Duodenal mucosa (tissue), 2 donors: ENCODE data around the gene FOXO1.

ENCODE experiments used
- H3K27ac ChIP-seq: one replicate; pipeline ENCODE4 v1.7.0; 2013; ENCODE audit warnings: low read depth, low read length
- H3K27me3 ChIP-seq, 2 donors: one replicate each; pipeline ENCODE4 v1.7.0; 2013; ENCODE audit warnings: low read length in 2 of 2, control low read depth in 1 of 2; ENCODE audit not compliant: insufficient read depth in 2 of 2, control insufficient read depth in 1 of 2
- H3K36me3 ChIP-seq, 2 donors: one replicate each; pipeline ENCODE4 v1.7.0; 2013; ENCODE audit warnings: low read length in 2 of 2, control low read depth in 1 of 2; ENCODE audit not compliant: insufficient read depth in 2 of 2, control insufficient read depth in 1 of 2
- H3K4me1 ChIP-seq, 2 donors: one replicate each; pipeline ENCODE4 v1.7.0; 2013; ENCODE audit warnings: low read length in 2 of 2, control low read depth in 1 of 2; ENCODE audit not compliant: insufficient read depth in 2 of 2, control insufficient read depth in 1 of 2
- H3K4me3 ChIP-seq, 2 donors: one replicate each; pipeline ENCODE4 v1.7.0; 2013; ENCODE audit warnings: low read length in 2 of 2, low read depth in 1 of 2
- H3K9ac ChIP-seq, 2 donors: one replicate each; pipeline ENCODE4 v1.7.0; 2013; ENCODE audit warnings: low read length in 2 of 2, low read depth in 1 of 2
- H3K9me3 ChIP-seq, 2 donors: one replicate each; pipeline ENCODE4 v1.7.0; 2013; ENCODE audit warnings: low read length in 2 of 2, control low read depth in 1 of 2; ENCODE audit not compliant: control insufficient read depth in 1 of 2

The FOXO1 gene

GRCh38 chr13:40640202-40640601 is 26.2 kb downstream of the FOXO1 start:
- Histone ChIP-seq H3K27ac (no peak overlapping the region), H3K27me3 (no peaks in the 10 kb centered on the region), H3K9me3 (no peaks in the 10 kb centered on the region), H3K9ac (no peak overlapping the region), H3K4me3 (no peak overlapping the region), H3K36me3 (no peaks in the 10 kb centered on the region), H3K4me1 (peaks cover 13 to 34% of the 10 kb centered on the region in 2 donors)

- Histone ChIP-seq H3K27ac (no peak overlapping the region), H3K4me3 (no peak overlapping the region), H3K9ac (no peak overlapping the region), H3K27me3 (no peaks in the 10 kb centered on the region), H3K4me1 (peaks cover 9 to 24% of the 10 kb centered on the region in 2 donors), H3K36me3 (no peaks in the 10 kb centered on the region), H3K9me3 (no peaks in the 10 kb centered on the region)
Observed at GRCh38 chr13:40639221-40639681, 27.2 kb downstream of the FOXO1 start.

- Histone ChIP-seq H3K4me1 (peaks cover 9 to 21% of the 10 kb centered on the region in 2 donors), H3K9ac (no peak overlapping the region), H3K36me3 (no peaks in the 10 kb centered on the region), H3K27ac (no peak overlapping the region), H3K4me3 (no peak overlapping the region), H3K9me3 (no peaks in the 10 kb centered on the region), H3K27me3 (no peaks in the 10 kb centered on the region)
Observed at GRCh38 chr13:40637643-40638042, 28.8 kb downstream of the FOXO1 start.

DNA sequence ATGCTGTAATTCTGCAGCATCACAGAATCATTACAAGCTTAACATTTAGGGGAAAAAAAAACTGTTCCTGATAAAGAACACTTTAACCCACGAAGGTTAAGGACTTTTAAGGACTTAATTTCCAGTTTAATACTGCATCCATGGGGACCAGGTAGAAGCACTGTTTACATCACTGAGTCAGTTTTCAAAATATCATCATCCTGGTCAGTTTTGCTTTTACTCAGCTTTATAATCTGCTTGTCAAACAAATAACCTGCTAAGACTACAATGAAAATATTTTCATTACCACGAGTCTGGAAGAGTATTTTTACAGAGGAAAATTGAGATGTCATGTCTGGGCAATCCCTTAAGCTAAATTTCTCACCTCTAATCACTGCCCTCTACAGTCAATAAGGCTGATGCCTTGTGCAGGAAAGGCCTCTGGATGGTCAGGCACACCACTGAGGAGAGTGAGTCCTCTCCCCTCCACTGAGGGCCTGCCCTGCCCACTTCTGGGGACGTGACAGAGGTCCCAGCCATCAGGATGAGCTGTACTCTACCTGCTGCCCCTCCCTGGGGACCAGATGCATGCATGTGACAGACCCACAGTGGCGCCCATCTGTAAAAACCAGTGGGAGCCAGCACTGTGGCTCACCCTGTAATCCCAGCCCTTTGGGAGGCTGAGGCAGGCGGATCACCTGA is 31.0 kb downstream of the FOXO1 start:
- Histone ChIP-seq H3K36me3 (no peaks in the 10 kb centered on the region), H3K27ac (no peak overlapping the region), H3K27me3 (no peaks in the 10 kb centered on the region), H3K4me1 (peaks cover 9 to 21% of the 10 kb centered on the region in 2 donors), H3K4me3 (no peak overlapping the region), H3K9me3 (no peaks in the 10 kb centered on the region), H3K9ac (no peak overlapping the region)

DNA sequence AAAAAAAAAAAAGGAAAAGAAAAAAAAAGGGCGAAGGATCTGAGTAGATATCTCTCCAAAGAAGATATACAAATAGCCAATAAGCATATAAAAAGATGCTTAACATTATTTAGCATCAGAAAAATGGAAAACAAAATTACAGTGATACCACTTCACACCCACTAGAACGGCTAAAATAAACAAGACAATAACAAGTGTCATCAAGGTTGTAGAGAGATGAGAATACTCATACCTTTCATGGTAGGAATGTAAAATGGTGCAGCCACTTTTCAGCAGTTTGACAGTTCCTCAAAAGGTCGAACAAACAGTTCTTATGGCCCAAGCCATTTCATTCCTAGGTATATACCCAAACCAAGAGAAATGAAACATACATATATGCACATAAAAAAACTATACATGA is 33.5 kb downstream of the FOXO1 start:
- H3K4me1 ChIP-seq: peaks cover 5 to 12% of the 10 kb centered on the region in 2 donors
- no peaks in the 10 kb centered on the region for H3K27me3 ChIP-seq
- no peak overlapping the region for H3K27ac ChIP-seq
- H3K9ac ChIP-seq: no peak overlapping the region
- no peaks in the 10 kb centered on the region for H3K9me3 ChIP-seq
- H3K36me3 ChIP-seq: no peaks in the 10 kb centered on the region
- no peak overlapping the region for H3K4me3 ChIP-seq

DNA sequence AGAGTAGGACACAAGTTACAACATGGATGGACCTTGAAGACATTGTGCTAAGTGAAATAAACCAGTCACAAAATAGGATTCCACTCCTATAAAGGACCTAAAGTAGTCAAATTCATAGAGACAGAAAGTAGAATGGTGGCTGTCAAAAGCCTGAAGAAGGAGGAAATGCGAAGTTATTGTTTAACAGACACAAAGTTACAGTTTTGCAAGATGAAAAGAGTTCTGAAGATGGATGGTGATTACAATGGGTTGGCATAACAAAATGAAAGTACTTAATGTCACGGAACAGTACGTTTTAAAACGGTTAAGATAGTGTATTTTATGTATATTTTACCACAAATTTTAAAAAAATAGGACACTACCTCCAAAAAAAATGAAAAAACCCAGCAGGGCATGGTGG is 34.8 kb downstream of the FOXO1 start:
- H3K36me3 ChIP-seq: no peaks in the 10 kb centered on the region
- H3K9me3 ChIP-seq: no peaks in the 10 kb centered on the region
- H3K27me3 ChIP-seq: no peaks in the 10 kb centered on the region
- peaks cover 0 to 12% of the 10 kb centered on the region in 2 donors for H3K4me1 ChIP-seq
- no peak overlapping the region for H3K9ac ChIP-seq
- H3K4me3 ChIP-seq: no peak overlapping the region
- H3K27ac ChIP-seq: no peak overlapping the region

DNA sequence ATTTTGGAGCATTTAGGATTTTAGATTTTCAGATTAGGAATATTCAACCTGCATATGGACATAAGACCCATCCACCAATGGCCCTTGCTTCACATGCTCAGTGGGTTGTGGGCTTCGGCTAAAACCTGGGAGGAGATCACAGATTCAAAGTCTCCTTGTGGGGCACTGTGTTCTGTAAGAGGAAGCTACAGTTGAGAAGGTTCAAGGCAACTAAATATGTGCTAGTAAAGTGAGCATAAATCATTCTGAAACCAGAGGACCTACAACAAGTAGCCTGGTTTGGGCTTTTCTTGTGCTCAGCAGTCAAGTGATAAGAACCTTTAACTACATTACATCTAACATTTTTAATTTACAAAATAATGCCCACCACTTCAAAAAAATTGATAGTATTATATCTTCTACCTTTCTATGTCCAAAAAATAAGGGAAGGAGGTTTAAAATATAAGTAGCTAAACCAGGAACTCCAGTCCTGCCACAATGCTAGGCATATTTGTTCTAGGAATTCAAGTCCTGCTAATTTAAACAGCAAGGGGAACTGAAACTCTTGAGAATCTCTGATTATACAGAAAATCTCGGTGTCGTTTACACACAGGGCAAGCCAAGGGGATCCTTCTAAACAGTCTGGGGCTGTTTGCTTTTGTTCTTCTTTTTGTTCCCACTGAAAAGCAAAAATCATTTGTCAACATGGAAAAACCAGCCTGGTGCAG is 36.6 kb downstream of the FOXO1 start:
- Histone ChIP-seq H3K9ac (no peak overlapping the region), H3K4me1 (peaks cover 5 to 12% of the 10 kb centered on the region in 2 donors), H3K27ac (no peak overlapping the region), H3K9me3 (no peaks in the 10 kb centered on the region), H3K27me3 (no peaks in the 10 kb centered on the region), H3K4me3 (no peak overlapping the region), H3K36me3 (no peaks in the 10 kb centered on the region)

DNA sequence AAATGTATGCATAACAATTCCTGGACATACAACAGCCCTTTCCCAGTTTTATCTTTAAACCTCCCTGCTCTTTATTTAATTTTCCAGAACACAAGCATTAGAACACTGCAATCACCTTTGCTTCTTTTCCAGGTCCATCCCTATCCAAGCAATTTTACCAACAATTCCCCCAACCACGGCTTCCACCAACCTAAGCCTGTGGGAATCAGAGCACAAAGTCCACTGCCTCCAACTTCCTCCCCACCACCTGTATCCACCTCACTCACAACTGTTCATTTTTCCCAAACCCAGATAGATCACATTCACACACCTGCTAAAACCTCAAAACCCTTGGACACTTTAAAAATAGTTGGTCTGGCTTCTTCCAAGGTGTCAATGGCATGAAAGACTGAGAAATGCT is 39.5 kb downstream of the FOXO1 start:
- peaks cover 5 to 12% of the 10 kb centered on the region in 2 donors for H3K4me1 ChIP-seq
- H3K36me3 ChIP-seq: no peaks in the 10 kb centered on the region
- H3K4me3 ChIP-seq: no peak overlapping the region
- H3K9ac ChIP-seq: no peak overlapping the region
- no peaks in the 10 kb centered on the region for H3K27me3 ChIP-seq
- H3K27ac ChIP-seq: no peak overlapping the region
- H3K9me3 ChIP-seq: no peaks in the 10 kb centered on the region

GRCh38 chr13:40626561-40626960 is 39.9 kb downstream of the FOXO1 start:
- Histone ChIP-seq H3K36me3 (no peaks in the 10 kb centered on the region), H3K4me1 (peaks cover 5 to 12% of the 10 kb centered on the region in 2 donors), H3K27ac (no peak overlapping the region), H3K4me3 (no peak overlapping the region), H3K9ac (no peak overlapping the region), H3K9me3 (no peaks in the 10 kb centered on the region), H3K27me3 (no peaks in the 10 kb centered on the region)

- Histone ChIP-seq H3K36me3 (no peaks in the 10 kb centered on the region), H3K27me3 (no peaks in the 10 kb centered on the region), H3K9me3 (no peaks in the 10 kb centered on the region), H3K4me1 (peaks cover 5% of the 10 kb centered on the region in 2 donors), H3K4me3 (no peak overlapping the region), H3K27ac (no peak overlapping the region), H3K9ac (no peak overlapping the region)
Observed at GRCh38 chr13:40624986-40625385, 41.5 kb downstream of the FOXO1 start.
